NCI-H2196 treated with DMSO at 0.1 percent for 48 hours (cell line): Measurements from ENCODE around the gene NBEAL2.

Experiments used
- DNase-seq: peaks from one replicate; lab custom pipeline; 2025; ENCODE audit not compliant: unreplicated experiment; lab: John Stamatoyannopoulos, UW

NBEAL2 gene

GRCh38 chr3:46998852-46999515 is 19.5 kb downstream of the NBEAL2 start:
- no peak for DNase-seq

GRCh38 chr3:46999516-47000197 is 20.2 kb downstream of the NBEAL2 start:
- DNase-seq, result no peak

- no peak for DNase-seq
These were observed 20.8 kb downstream of the NBEAL2 start for GRCh38 chr3:47000198-47000815.

GRCh38 chr3:47000922-47001730 is 21.7 kb downstream of the NBEAL2 start:
- DNase-seq, result no peak

GRCh38 chr3:47001731-47002170 is 22.3 kb downstream of the NBEAL2 start:
- no peak for DNase-seq

- no peak for DNase-seq
These were observed 22.9 kb downstream of the NBEAL2 start for GRCh38 chr3:47002171-47003055.

- DNase-seq, result no peak
These were observed 23.6 kb downstream of the NBEAL2 start for GRCh38 chr3:47003056-47003410.

GRCh38 chr3:47003461-47004368 is 24.2 kb downstream of the NBEAL2 start:
- no peak for DNase-seq

- DNase-seq, result no peak
These were observed 25.1 kb downstream of the NBEAL2 start for GRCh38 chr3:47004369-47005211.

- DNase-seq, result no peak
These were observed 26.0 kb downstream of the NBEAL2 start for GRCh38 chr3:47005212-47006144.

- DNase-seq, result no peak
These were observed 26.7 kb downstream of the NBEAL2 start for GRCh38 chr3:47006145-47006651.

- DNase-seq, result no peak
These were observed 27.5 kb downstream of the NBEAL2 start for GRCh38 chr3:47007001-47007400.

- DNase-seq, result no peak
These were observed 28.2 kb downstream of the NBEAL2 start for GRCh38 chr3:47007482-47008233.

- DNase-seq, result no peak
These were observed 28.8 kb downstream of the NBEAL2 start for GRCh38 chr3:47008234-47008796.

- DNase-seq, result no peak
These were observed 29.4 kb downstream of the NBEAL2 start for GRCh38 chr3:47008851-47009224.
